ENCODE data around the gene RAPH1.

GRCh38 chr2:203450561-203450960 is 84.5 kb downstream of the RAPH1 start:
- TF ChIP-seq CTCF (IDR thresholded peaks at IDR 0.05; ENCODE audit: low read length) = no peak
- TF ChIP-seq EZH2 (optimal IDR thresholded peaks at IDR 0.05; ENCODE audit: low read depth, low read length) = no peak
- no peak for TF ChIP-seq EZH2phosphoT487 (IDR thresholded peaks at IDR 0.05; ENCODE audit: low read length)

Data from MM.1S (cell line).